NCI-H748 treated with DMSO at 0.1 percent for 48 hours (cell line): ENCODE measurements around the gene UMAD1.

Experiments
- DNase-seq: peaks from one replicate; lab custom pipeline; 2025; lab: John Stamatoyannopoulos, UW

Gene UMAD1

DNA sequence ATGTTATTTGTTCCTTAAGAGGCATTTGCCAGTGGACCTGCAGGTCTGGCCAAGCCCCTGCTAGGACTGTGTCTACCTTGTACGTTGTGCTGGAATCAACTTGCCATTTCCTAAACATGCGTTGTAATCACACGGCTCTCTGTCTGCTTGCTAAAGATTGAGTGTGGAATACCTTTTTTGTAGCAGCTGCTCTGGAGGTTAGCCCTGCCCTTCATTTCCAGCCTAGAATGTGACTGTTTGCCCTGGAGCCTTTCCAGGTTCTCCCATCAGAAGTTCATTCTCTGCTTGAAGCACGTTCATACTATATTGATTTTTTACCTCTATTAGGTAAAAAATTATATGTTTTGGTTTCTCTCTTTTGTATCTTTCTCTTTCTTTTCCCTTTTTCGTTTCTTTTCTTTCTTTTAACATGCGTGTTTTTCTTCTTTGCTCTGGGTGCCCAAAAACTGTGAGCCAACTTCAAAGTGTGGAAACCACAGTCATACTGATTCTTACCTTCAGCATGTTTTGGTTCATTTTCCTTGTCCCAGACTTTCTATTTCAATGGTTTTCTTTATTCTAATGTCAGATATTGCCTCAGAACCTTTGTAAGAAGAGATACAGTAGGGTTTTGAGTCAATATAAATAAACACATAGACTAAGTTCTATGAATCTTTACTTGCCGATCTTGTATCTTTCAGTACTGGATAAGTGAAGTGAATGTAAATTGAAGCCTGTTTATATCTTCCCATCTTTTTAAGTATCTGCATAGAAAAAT, 189.7 kb downstream of the UMAD1 start:
- no peak for DNase-seq

GRCh38 chr7:7832518-7832917, 192.0 kb downstream of the UMAD1 start:
- no peak for DNase-seq

- no peak for DNase-seq
Observed at GRCh38 chr7:7834761-7835160, 194.2 kb downstream of the UMAD1 start.

GRCh38 chr7:7841027-7841426, 200.5 kb downstream of the UMAD1 start:
- no peak for DNase-seq

- no peak for DNase-seq
Observed at GRCh38 chr7:7843240-7843639, 202.7 kb downstream of the UMAD1 start.

DNA sequence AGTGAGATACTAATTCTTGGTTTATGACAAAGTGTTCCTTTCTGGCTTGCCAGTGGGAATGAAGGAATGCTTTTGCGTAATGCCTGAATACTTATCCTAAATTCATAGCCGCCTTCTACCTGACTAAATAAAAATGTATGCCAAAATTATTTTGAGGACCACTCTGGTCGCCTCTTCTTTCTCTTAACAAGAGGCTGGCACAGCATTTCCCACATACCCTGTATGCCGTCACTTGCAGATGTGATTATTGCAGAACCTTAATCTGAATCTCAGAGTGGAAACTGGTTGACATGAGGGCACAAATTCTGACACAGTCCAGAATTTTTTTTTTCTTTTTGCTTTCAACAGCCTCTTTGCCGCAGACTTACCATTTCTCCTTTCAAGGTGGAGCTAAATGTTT, 203.4 kb downstream of the UMAD1 start:
- DNase-seq, result no peak

DNA sequence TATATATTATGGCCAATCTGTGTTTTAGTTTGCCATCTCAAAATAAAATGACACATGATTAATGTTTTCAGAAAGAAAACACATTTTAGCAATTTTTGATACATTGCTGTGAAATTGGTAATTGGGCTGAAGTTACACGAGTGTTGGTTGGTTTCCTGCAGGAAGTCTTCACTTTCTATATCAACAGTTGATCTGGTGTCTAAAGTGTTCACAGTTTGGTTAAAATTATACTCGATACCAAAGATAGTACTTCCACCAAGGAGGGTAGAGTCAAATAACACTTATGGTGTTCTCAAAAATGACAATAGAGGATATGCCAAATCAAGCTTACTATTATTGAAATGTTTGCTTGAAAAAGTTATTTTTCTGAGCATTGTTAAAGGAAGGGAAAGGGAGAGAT, 207.7 kb downstream of the UMAD1 start:
- DNase-seq, result no peak

DNA sequence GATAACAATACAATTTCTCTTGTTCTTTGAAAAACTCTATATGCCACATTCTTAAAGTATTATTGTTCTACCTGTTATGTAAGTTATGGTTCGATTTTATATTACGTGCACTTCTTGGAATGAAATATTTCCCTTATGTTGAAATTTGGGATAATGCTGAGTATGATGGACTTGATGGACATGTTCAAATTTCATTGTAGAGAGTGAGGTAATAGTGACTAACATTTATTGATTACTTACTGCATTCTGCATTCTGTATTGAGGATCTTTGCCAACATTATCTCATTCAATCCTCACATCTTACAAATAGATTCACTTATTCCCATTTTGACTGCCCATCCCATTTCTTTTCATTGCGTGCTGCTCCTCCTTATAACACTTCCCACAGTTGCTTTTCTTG, 208.3 kb downstream of the UMAD1 start:
- no peak for DNase-seq

GRCh38 chr7:7850150-7850549, 209.6 kb downstream of the UMAD1 start:
- no peak for DNase-seq

DNA sequence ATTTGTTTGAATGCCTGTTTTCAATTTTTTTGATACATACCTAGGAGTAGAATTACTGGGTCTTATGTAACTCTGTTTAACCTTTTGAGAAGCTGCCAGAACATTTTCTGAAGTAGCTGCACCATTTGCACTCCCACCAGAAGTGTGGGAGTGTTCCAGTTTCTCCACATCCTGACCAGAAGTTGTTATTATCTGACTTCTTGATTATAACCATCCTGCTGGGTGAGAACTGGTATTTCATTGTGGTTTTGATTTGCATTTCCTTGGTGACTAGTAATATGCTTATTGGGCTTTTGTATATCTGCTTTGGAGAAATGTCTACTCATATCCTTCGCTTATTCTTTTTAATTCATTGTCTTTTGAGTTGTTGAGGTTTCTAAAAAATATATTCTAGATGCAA, 210.8 kb downstream of the UMAD1 start:
- DNase-seq, result no peak

DNA sequence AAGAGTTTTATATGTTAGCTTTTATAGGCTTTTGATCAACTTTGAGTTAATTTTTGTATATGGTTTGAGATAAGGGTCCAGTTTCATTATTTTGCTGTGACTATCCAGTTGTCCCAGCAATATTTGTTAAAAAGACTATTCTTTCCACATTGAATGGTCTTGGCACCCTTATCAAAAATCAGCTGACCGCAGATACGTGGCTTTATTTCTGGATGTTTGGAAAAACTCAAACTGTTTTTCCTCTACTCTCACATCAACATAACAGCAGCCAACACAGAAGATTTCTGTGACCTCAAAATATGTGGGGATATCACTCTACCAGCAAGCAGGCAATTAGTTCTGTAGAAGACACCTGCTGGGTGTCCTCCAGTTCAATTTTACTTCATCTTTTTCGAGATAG, 211.4 kb downstream of the UMAD1 start:
- no peak for DNase-seq

DNA sequence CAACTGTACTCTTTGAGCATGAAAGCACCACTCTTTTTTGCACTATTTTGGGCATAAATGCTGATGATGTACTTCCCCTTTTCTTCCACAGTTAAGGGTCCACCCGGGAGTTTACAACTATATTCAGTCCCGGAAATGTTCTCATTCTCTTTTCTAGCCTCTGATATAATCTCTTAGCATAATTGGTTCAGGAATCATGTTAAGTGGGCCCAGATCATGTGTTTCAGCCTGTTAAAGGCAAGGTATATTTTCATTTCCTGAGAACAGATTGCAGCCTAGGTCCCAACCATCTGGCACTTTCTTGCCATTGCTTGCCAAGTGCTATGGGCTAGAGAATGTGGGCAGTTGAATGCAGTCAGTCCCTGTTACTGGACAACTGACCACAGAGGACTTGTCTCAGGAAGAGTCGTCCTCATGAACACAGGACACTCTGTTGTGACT, 216.6 kb downstream of the UMAD1 start:
- DNase-seq, result no peak

DNA sequence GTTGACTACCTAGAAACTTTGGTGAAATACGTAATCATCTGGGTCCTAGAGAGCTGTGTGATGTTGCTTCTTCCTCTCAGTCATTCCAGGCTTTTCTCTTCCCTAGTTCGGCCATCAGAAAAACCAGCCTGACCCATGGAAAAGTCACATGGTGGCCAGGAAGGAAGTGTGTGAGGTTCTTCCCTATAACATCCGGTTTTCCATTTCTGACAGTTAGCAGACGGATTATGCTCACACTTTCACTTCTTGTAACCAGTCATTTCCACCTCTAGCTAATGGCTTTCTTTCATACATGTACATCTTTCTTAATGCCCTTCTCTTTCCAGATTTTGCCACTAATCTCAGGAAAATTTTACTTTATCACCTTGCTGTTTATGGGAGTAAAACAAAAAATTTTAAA, 218.0 kb downstream of the UMAD1 start:
- DNase-seq, result no peak

DNA sequence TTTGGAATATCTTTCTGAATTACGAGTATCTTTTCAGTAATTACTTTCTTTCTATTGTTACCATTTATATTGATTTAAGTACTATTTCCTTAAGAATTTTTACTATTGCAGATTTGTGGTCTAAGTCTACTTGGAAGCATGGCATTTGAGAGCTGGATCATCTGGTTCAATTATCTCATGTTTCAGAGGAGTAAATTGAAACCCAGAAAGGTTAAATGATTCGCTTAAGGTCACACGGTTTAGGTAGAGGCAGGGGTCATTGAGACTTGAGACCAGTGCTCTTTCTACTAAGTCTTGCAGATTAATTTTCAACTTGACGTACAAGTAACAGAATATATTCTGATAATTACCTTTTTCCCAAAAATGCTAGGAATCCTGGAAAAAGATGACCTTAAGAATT, 218.9 kb downstream of the UMAD1 start:
- DNase-seq, result no peak

DNA sequence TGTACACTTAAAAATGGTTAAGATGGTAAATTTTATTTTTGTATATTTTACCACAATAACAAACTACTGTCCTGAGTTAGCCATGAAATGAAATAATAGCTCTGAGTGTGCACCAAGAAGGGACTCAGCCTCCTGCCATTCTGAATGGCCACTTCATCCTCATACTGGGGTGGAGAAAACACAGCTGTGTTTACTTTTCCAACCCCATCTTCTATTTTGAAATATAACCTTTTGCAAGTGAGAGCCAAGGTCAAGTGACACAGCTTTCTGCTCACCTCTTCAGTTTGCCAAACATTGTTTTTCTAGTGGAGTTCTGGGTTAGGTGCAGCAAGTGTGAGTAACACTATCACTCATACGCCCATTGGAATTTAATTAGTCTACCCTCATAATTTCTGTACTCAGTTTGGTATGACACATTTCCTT, 220.7 kb downstream of the UMAD1 start:
- DNase-seq, result peak; percentile 95

DNA sequence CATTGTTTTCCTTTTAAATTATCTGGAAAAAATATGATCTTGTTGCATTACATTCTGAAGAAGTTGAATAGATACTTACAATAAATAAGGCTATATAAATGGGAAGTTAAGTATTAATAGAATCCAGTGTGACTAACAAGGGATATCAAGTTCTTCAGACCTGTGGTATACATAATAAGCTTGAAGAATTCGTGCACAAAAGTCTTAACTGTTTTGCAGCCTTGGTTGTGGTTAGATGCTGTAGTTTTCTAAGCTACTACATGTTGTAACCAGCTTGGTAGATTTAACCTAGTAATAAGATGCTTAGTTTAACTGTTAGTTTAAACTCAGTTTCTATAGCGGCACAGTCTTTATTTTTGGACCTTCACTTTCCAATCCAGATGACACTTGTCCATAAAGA, 221.8 kb downstream of the UMAD1 start:
- no peak for DNase-seq

- DNase-seq, result no peak
Observed at GRCh38 chr7:7867846-7868571, 227.5 kb downstream of the UMAD1 start.

DNA sequence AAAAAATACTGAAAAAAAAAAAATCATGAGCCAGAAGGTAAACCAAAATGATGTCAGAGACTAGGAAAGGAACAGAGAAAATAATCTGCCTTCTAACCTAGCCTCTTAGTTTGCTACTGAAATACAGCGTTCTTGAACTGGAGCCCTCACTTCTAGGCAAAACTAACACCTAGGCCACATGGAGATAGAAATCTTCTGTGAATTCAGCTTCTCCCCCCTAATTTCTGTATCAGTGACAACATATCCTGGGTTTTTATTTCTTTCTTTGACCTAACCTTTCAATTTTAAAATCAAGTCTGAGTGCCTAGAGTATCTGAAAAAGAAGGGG, 228.0 kb downstream of the UMAD1 start:
- DNase-seq, result no peak

- DNase-seq, result no peak
Observed at GRCh38 chr7:7869036-7869435, 228.5 kb downstream of the UMAD1 start.

GRCh38 chr7:7869651-7870050, 229.1 kb downstream of the UMAD1 start:
- DNase-seq, result no peak

DNA sequence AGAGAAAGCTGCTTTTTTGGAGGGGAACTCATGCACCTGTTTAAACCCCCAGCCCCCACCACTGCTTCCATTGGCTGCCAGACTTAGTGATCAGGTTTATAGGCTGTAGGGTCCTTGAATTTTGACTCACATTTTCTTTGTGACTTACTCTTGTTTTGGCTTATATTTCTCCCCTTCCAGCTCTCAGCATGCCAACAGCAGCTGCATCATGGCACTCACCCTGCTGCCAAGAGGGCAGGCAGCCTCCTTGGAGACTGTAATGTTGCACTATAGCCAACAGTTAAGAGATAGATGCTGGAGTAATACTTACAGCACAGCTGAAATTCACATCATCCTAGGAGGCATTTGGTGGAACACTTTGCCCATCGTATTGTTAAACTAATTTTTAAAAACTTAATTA, 230.0 kb downstream of the UMAD1 start:
- DNase-seq, result no peak

- DNase-seq, result no peak
Observed at GRCh38 chr7:7876419-7876818, 235.9 kb downstream of the UMAD1 start.

DNA sequence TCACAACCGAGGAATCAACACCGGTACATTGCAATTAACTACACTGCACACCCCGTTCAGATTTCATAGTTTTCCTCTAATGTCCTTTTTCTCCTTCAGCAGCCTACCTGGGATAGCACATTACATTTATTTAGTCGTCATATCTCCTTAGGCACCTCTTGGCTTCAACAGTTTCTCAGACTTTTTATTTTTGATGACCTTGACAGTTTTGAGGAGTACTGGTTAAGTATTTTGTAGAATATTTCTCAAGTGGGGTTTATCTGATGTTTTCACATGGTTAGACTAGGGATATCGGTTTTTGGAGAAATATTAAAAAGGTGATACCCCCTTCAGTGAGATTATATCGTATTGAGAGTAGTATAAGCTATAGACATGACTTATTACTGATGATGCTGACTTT, 241.0 kb downstream of the UMAD1 start:
- no peak for DNase-seq

- no peak for DNase-seq
Observed at GRCh38 chr7:7882888-7883287, 242.3 kb downstream of the UMAD1 start.
